HEK293T (cell line): Measurements from ENCODE around the gene LGALSL.

ENCODE experiments used
- CTCF ChIA-PET: fragments of 350-600 bp; formaldehyde crosslinking; extraction: SDS; loops from one replicate; lab custom pipeline; 2021; ENCODE audit warnings: antibody characterized with exemption, inconsistent platforms; lab: Yijun Ruan, JAX
- POLR2A ChIA-PET: fragments of 350-600 bp; formaldehyde crosslinking; extraction: SDS; loops from one replicate; lab custom pipeline; 2020; ENCODE audit warnings: antibody characterized with exemption, inconsistent platforms; lab: Yijun Ruan, JAX
- DNase-seq: peaks from one replicate; pipeline ENCODE4 v3.0.0; 2012; ENCODE audit warnings: mixed read lengths; ENCODE audit errors: extremely low spot score
- ARNT ChIP-seq: fragments of 450-650 bp; IDR thresholded peaks from 2 replicates; pipeline ENCODE4 v1.6.1; 2017; ENCODE audit warnings: mild to moderate bottlenecking
- BHLHE40 ChIP-seq: fragments of 450-650 bp; IDR thresholded peaks from 2 replicates; pipeline ENCODE4 v1.6.1; 2016; ENCODE audit warnings: mild to moderate bottlenecking, moderate library complexity, borderline replicate concordance
- CTBP1 ChIP-seq: fragments of 450-650 bp; IDR thresholded peaks from 2 replicates; pipeline ENCODE4 v1.6.1; 2016; ENCODE audit warnings: borderline replicate concordance
- ELF4 ChIP-seq: fragments of 450-650 bp; IDR thresholded peaks from 2 replicates; pipeline ENCODE4 v1.6.1; 2017; ENCODE audit warnings: antibody characterized with exemption
- FOXA1 ChIP-seq: fragments of 450-650 bp; IDR thresholded peaks from 2 replicates; pipeline ENCODE4 v1.6.1; 2016; ENCODE audit warnings: mild to moderate bottlenecking
- FOXK2 ChIP-seq: fragments of 450-650 bp; IDR thresholded peaks from 2 replicates; pipeline ENCODE4 v1.6.1; 2016; ENCODE audit warnings: mild to moderate bottlenecking
- FOXM1 ChIP-seq: fragments of 450-650 bp; IDR thresholded peaks from 2 replicates; pipeline ENCODE4 v1.6.1; 2017; ENCODE audit warnings: mild to moderate bottlenecking, borderline replicate concordance
- HDGF ChIP-seq: fragments of 450-650 bp; IDR thresholded peaks from 2 replicates; pipeline ENCODE4 v1.6.1; 2017; ENCODE audit warnings: antibody characterized with exemption, borderline replicate concordance
- L3MBTL2 ChIP-seq: fragments of 450-650 bp; conservative IDR thresholded peaks from 2 replicates; pipeline ENCODE4 v1.6.1; 2016; ENCODE audit warnings: mild to moderate bottlenecking
- LEF1 ChIP-seq: fragments of 450-650 bp; IDR thresholded peaks from 2 replicates; pipeline ENCODE4 v1.6.1; 2017; ENCODE audit warnings: mild to moderate bottlenecking, borderline replicate concordance
- NFRKB ChIP-seq: fragments of 450-650 bp; IDR thresholded peaks from 2 replicates; pipeline ENCODE4 v1.6.1; 2016; ENCODE audit warnings: mild to moderate bottlenecking, moderate library complexity
- PKNOX1 ChIP-seq: fragments of 450-650 bp; IDR thresholded peaks from 2 replicates; pipeline ENCODE4 v1.6.1; 2016
- SP1 ChIP-seq: fragments of 450-650 bp; IDR thresholded peaks from 2 replicates; pipeline ENCODE4 v1.6.1; 2017
- SUZ12 ChIP-seq: fragments of 450-650 bp; IDR thresholded peaks from 2 replicates; pipeline ENCODE4 v1.6.1; 2016; ENCODE audit warnings: mild to moderate bottlenecking
- TARDBP ChIP-seq: fragments of 450-650 bp; IDR thresholded peaks from 2 replicates; pipeline ENCODE4 v1.6.1; 2016
- ZNF384 ChIP-seq: fragments of 450-650 bp; IDR thresholded peaks from 2 replicates; pipeline ENCODE4 v1.6.1; 2016

LGALSL gene

GRCh38 chr2:64479259-64480117 lies 25.5 kb downstream of the LGALSL start:
- CTCF ChIA-PET, result interaction anchor here (1.0 to 1.1 kb wide), 2 partner anchors 8 to 149 kb away, joined by 4 read pairs; no protein-coding TSS in a partner anchor

GRCh38 chr2:64481665-64482064 lies 27.7 kb downstream of the LGALSL start:
- DNase-seq, result no peak
- CTCF ChIA-PET, result interaction anchor here (0.6 kb wide), 1 partner anchor 27 kb away, joined by 3 read pairs; no protein-coding TSS in a partner anchor
- POLR2A ChIA-PET, result no interaction called here
- no peak for TF ChIP-seq PKNOX1
- no peak for TF ChIP-seq FOXM1
- no peak for TF ChIP-seq SP1
- no peak for TF ChIP-seq ARNT
- no peak for TF ChIP-seq HDGF
- no peak for TF ChIP-seq TARDBP
- no peak for TF ChIP-seq LEF1
- no peak for TF ChIP-seq NFRKB
- no peak for TF ChIP-seq SUZ12
- TF ChIP-seq CTBP1, result no peak
- TF ChIP-seq BHLHE40, result no peak
- TF ChIP-seq FOXA1, result no peak
- TF ChIP-seq FOXK2, result no peak
- no peak for TF ChIP-seq ZNF384
- TF ChIP-seq ELF4, result no peak
- TF ChIP-seq L3MBTL2, result no peak

More at GRCh38 chr2:64479259-64480117, 25.5 kb downstream of the LGALSL start:
- POLR2A ChIA-PET, result no interaction called here
- DNase-seq, result no peak
- no peak for TF ChIP-seq ELF4
- TF ChIP-seq L3MBTL2, result no peak
- TF ChIP-seq BHLHE40, result no peak
- TF ChIP-seq FOXM1, result no peak
- TF ChIP-seq SP1, result no peak
- no peak for TF ChIP-seq ZNF384
- TF ChIP-seq LEF1, result no peak
- TF ChIP-seq PKNOX1, result no peak
- no peak for TF ChIP-seq HDGF
- TF ChIP-seq NFRKB, result no peak
- TF ChIP-seq SUZ12, result no peak

- ChIA-PET POLR2A (no interaction called here), CTCF (interaction anchor here (0.6 kb wide), 1 partner anchor 26 kb away, joined by 3 read pairs; no protein-coding TSS in a partner anchor)
- no peak for DNase-seq
Observed at GRCh38 chr2:64482243-64482642, 28.3 kb downstream of the LGALSL start.

GRCh38 chr2:64482765-64483504 lies 29.0 kb downstream of the LGALSL start:
- POLR2A ChIA-PET, result no interaction called here
- no peak for DNase-seq
- TF ChIP-seq NFRKB (no peak), TARDBP (no peak)

More at GRCh38 chr2:64482243-64482642, 28.3 kb downstream of the LGALSL start:
- TF ChIP-seq SUZ12 (no peak), ELF4 (no peak), BHLHE40 (no peak), ZNF384 (no peak), L3MBTL2 (no peak), FOXK2 (no peak), HDGF (no peak)

GRCh38 chr2:64485331-64485730 lies 31.4 kb downstream of the LGALSL start:
- ChIA-PET CTCF (interaction anchor here (0.8 to 1.3 kb wide), 3 partner anchors 154 to 453 kb away, joined by 3 to 7 read pairs (median 4); no protein-coding TSS in a partner anchor), POLR2A (no interaction called here)
- DNase-seq, result no peak
- TF ChIP-seq BHLHE40 (no peak), SUZ12 (no peak), ARNT (no peak), FOXM1 (no peak), TARDBP (no peak), CTBP1 (no peak), FOXA1 (no peak), FOXK2 (no peak), ELF4 (no peak)

More at GRCh38 chr2:64482765-64483504, 29.0 kb downstream of the LGALSL start:
- CTCF ChIA-PET, result interaction anchor here (0.6 kb wide), 1 partner anchor 20 kb away, joined by 4 read pairs; no protein-coding TSS in a partner anchor

- POLR2A ChIA-PET, result interaction anchor here (0.8 kb wide), 1 partner anchor 155 kb away, joined by 3 read pairs; no protein-coding TSS in a partner anchor
Observed at GRCh38 chr2:64485961-64486360, 32.0 kb downstream of the LGALSL start.

More at GRCh38 chr2:64485961-64486360, 32.0 kb downstream of the LGALSL start:
- CTCF ChIA-PET, result interaction anchor here (0.7 to 1.3 kb wide), 5 partner anchors 53 to 453 kb away, joined by 3 to 7 read pairs (median 4); no protein-coding TSS in a partner anchor
- TF ChIP-seq SUZ12 (no peak), HDGF (no peak), LEF1 (no peak), FOXM1 (no peak), NFRKB (no peak), PKNOX1 (no peak), BHLHE40 (no peak), L3MBTL2 (no peak), ARNT (no peak), ELF4 (no peak), SP1 (no peak), ZNF384 (no peak), FOXK2 (no peak), TARDBP (no peak), FOXA1 (no peak), CTBP1 (no peak)
- no peak for DNase-seq
